Measurements from ENCODE around the gene EIF6.

Gene EIF6

DNA sequence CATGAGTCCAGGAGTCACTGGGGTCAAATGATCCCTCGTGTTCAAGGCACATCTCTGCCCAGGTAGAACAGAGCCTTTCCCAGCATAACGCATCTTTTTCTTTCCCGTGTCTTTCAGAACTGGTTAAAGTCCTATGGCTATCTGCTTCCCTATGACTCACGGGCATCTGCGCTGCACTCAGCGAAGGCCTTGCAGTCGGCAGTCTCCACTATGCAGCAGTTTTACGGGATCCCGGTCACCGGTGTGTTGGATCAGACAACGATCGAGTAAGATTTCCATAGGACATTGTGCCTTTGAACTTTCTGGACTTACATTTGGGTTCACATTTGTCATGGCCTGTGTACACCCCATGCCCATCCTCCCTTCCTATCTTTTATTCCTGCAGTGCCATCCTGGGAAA is 37.8 kb downstream of the EIF6 start:
- H3K4me3 ChIP-seq (ENCODE audit: low read depth, low read length), result no peak overlapping the region
- POLR2A ChIA-PET, result no interaction called here
- H3K4me1 ChIP-seq (ENCODE audit: control insufficient read depth, insufficient read depth, low read length), result no peaks in the 10 kb centered on the region
- H3K27ac ChIP-seq (ENCODE audit: extremely low read depth, low read depth, low read length), result no peak overlapping the region
- CTCF ChIA-PET, result no interaction called here
- H3K36me3 ChIP-seq (ENCODE audit: control insufficient read depth in 2 of 2, insufficient read depth in 1 of 2, low read length in 2 of 2), result no peaks in the 10 kb centered on the region
- TF ChIP-seq ZNF37A (tag by site-specific recombination; IDR thresholded peaks at IDR 0.05), result no peak
- TF ChIP-seq, protein P1, sequence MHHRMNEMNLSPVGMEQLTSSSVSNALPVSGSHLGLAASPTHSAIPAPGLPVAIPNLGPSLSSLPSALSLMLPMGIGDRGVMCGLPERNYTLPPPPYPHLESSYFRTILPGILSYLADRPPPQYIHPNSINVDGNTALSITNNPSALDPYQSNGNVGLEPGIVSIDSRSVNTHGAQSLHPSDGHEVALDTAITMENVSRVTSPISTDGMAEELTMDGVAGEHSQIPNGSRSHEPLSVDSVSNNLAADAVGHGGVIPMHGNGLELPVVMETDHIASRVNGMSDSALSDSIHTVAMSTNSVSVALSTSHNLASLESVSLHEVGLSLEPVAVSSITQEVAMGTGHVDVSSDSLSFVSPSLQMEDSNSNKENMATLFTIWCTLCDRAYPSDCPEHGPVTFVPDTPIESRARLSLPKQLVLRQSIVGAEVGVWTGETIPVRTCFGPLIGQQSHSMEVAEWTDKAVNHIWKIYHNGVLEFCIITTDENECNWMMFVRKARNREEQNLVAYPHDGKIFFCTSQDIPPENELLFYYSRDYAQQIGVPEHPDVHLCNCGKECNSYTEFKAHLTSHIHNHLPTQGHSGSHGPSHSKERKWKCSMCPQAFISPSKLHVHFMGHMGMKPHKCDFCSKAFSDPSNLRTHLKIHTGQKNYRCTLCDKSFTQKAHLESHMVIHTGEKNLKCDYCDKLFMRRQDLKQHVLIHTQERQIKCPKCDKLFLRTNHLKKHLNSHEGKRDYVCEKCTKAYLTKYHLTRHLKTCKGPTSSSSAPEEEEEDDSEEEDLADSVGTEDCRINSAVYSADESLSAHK (tag by site-specific recombination; IDR thresholded peaks at IDR 0.05), result no peak
- no peaks in the 10 kb centered on the region for H3K9me3 ChIP-seq (ENCODE audit: control insufficient read depth, insufficient read depth, low read depth, low read length)

DNA sequence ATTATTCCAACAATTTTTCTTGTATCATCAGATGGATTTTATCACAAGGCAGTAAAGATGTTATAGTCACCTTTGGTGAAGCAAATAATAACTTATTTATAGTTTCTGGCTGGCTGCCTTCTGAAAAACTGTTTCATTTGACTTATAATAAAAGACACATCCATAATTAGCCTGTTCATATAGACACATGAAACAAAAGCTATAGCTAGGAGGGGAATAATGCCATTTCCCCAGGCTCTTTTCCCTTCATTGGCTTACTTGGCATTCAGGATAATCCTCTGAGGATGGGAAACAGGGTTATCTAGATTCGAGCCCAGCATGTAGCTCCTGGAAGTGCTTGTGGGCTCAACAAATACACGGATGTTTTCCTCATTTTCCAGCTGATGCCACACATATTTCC is 40.6 kb downstream of the EIF6 start:
- Histone ChIP-seq H3K4me1 (ENCODE audit: control insufficient read depth, insufficient read depth, low read length) (no peaks in the 10 kb centered on the region), H3K4me3 (ENCODE audit: low read depth, low read length) (no peak overlapping the region), H3K9me3 (ENCODE audit: control insufficient read depth, insufficient read depth, low read depth, low read length) (no peaks in the 10 kb centered on the region), H3K36me3 (ENCODE audit: control insufficient read depth in 2 of 2, insufficient read depth in 1 of 2, low read length in 2 of 2) (no peaks in the 10 kb centered on the region), H3K27ac (ENCODE audit: extremely low read depth, low read depth, low read length) (no peak overlapping the region)
- ChIA-PET POLR2A (no interaction called here), CTCF (interaction anchor here (0.7 kb wide), 1 partner anchor 235 kb away, joined by 3 read pairs; no protein-coding TSS in a partner anchor)
- TF ChIP-seq PRDM1 (tag by site-specific recombination; IDR thresholded peaks at IDR 0.05) (no peak), ZNF311 (tag by site-specific recombination; IDR thresholded peaks at IDR 0.05; ENCODE audit: borderline replicate concordance) (no peak), ZNF274 (IDR thresholded peaks at IDR 0.05; ENCODE audit: low read length) (no peak), ZNF274 (tag by site-specific recombination; IDR thresholded peaks at IDR 0.05; ENCODE audit: borderline replicate concordance) (no peak), ZNF10 (tag by site-specific recombination; IDR thresholded peaks at IDR 0.05) (no peak), GLIS2 (tag by site-specific recombination; IDR thresholded peaks at IDR 0.05) (no peak), ZNF664 (tag by site-specific recombination; IDR thresholded peaks at IDR 0.05) (no peak), ZNF121 (tag by site-specific recombination; IDR thresholded peaks at IDR 0.05) (no peak), SP2 (tag by site-specific recombination; IDR thresholded peaks at IDR 0.05) (no peak), KLF8 (tag by site-specific recombination; IDR thresholded peaks at IDR 0.05) (no peak), ZNF433 (tag by site-specific recombination; IDR thresholded peaks at IDR 0.05; ENCODE audit: low read depth) (no peak), ZNF768 (tag by site-specific recombination; IDR thresholded peaks at IDR 0.05) (no peak), KLF10 (tag by site-specific recombination; IDR thresholded peaks at IDR 0.05) (no peak), ZNF202 (tag by site-specific recombination; IDR thresholded peaks at IDR 0.05; ENCODE audit: borderline replicate concordance) (no peak), ZNF155 (tag by site-specific recombination; IDR thresholded peaks at IDR 0.05) (no peak), KLF7 (tag by site-specific recombination; IDR thresholded peaks at IDR 0.05; ENCODE audit: borderline replicate concordance) (no peak)
- TF ChIP-seq, protein P2, sequence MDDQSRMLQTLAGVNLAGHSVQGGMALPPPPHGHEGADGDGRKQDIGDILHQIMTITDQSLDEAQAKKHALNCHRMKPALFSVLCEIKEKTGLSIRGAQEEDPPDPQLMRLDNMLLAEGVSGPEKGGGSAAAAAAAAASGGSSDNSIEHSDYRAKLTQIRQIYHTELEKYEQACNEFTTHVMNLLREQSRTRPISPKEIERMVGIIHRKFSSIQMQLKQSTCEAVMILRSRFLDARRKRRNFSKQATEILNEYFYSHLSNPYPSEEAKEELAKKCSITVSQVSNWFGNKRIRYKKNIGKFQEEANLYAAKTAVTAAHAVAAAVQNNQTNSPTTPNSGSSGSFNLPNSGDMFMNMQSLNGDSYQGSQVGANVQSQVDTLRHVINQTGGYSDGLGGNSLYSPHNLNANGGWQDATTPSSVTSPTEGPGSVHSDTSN (CRISPR knock-in tag; IDR thresholded peaks at IDR 0.05), result no peak
- TF ChIP-seq, protein P3, sequence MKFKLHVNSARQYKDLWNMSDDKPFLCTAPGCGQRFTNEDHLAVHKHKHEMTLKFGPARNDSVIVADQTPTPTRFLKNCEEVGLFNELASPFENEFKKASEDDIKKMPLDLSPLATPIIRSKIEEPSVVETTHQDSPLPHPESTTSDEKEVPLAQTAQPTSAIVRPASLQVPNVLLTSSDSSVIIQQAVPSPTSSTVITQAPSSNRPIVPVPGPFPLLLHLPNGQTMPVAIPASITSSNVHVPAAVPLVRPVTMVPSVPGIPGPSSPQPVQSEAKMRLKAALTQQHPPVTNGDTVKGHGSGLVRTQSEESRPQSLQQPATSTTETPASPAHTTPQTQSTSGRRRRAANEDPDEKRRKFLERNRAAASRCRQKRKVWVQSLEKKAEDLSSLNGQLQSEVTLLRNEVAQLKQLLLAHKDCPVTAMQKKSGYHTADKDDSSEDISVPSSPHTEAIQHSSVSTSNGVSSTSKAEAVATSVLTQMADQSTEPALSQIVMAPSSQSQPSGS (tag by site-specific recombination; IDR thresholded peaks at IDR 0.05; ENCODE audit: low read depth), result no peak
- TF ChIP-seq, protein P4, sequence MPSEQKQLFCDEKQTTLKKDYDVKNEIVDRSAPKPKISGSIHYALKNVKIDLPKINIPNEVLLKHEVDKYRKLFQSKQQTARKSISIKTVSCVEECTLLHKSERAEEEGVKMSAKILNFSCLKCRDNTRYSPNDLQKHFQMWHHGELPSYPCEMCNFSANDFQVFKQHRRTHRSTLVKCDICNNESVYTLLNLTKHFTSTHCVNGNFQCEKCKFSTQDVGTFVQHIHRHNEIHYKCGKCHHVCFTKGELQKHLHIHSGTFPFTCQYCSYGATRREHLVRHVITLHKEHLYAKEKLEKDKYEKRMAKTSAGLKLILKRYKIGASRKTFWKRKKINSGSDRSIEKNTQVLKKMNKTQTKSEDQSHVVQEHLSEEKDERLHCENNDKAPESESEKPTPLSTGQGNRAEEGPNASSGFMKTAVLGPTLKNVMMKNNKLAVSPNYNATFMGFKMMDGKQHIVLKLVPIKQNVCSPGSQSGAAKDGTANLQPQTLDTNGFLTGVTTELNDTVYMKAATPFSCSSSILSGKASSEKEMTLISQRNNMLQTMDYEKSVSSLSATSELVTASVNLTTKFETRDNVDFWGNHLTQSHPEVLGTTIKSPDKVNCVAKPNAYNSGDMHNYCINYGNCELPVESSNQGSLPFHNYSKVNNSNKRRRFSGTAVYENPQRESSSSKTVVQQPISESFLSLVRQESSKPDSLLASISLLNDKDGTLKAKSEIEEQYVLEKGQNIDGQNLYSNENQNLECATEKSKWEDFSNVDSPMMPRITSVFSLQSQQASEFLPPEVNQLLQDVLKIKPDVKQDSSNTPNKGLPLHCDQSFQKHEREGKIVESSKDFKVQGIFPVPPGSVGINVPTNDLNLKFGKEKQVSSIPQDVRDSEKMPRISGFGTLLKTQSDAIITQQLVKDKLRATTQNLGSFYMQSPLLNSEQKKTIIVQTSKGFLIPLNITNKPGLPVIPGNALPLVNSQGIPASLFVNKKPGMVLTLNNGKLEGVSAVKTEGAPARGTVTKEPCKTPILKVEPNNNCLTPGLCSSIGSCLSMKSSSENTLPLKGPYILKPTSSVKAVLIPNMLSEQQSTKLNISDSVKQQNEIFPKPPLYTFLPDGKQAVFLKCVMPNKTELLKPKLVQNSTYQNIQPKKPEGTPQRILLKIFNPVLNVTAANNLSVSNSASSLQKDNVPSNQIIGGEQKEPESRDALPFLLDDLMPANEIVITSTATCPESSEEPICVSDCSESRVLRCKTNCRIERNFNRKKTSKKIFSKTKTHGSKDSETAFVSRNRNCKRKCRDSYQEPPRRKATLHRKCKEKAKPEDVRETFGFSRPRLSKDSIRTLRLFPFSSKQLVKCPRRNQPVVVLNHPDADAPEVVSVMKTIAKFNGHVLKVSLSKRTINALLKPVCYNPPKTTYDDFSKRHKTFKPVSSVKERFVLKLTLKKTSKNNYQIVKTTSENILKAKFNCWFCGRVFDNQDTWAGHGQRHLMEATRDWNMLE (tag by site-specific recombination; conservative IDR thresholded peaks at IDR 0.05; ENCODE audit: low read depth), result no peak
- TF ChIP-seq, protein P5, sequence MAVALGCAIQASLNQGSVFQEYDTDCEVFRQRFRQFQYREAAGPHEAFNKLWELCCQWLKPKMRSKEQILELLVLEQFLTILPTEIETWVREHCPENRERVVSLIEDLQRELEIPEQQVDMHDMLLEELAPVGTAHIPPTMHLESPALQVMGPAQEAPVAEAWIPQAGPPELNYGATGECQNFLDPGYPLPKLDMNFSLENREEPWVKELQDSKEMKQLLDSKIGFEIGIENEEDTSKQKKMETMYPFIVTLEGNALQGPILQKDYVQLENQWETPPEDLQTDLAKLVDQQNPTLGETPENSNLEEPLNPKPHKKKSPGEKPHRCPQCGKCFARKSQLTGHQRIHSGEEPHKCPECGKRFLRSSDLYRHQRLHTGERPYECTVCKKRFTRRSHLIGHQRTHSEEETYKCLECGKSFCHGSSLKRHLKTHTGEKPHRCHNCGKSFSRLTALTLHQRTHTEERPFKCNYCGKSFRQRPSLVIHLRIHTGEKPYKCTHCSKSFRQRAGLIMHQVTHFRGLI (tag by site-specific recombination; IDR thresholded peaks at IDR 0.05), result no peak

Data from HEK293 (cell line).